HepG2 (cell line): ENCODE measurements around the gene SHLD1. TPM values are rescaled to one million over a fixed set of nuclear protein-coding genes. Genes with fewer than 3 reads are reported as not detected.
A peak's percentile ranks its signal among the peaks of the same experiment; 100 is the strongest.

ENCODE experiments used
- GATAD1 ChIP-seq: IDR thresholded peaks from 2 replicates; pipeline ENCODE4 v1.6.1; 2016; ENCODE audit warnings: missing genetic modification reagents, missing compliant biosample characterization
- KDM4B ChIP-seq: sonication (generic); formaldehyde crosslinking; IDR thresholded peaks from 2 replicates; pipeline ENCODE4 v1.4.0; 2020; ENCODE audit warnings: missing genetic modification reagents
- PBX3 ChIP-seq: sonication (generic); formaldehyde crosslinking; IDR thresholded peaks from 2 replicates; pipeline ENCODE4 v1.8.1; 2023; ENCODE audit warnings: missing genetic modification reagents, inconsistent platforms, borderline replicate concordance
- PCBP1 ChIP-seq: fragments of 200-400 bp; formaldehyde crosslinking; IDR thresholded peaks from 2 replicates; pipeline ENCODE4 v1.6.1; 2017; ENCODE audit warnings: mild to moderate bottlenecking, low read depth, low read length, borderline replicate concordance
- STAT5B ChIP-seq: sonication (generic); formaldehyde crosslinking; IDR thresholded peaks from 2 replicates; pipeline ENCODE4 v1.4.0; 2020; ENCODE audit warnings: missing genetic modification reagents
- ZBTB10 ChIP-seq: sonication (generic); formaldehyde crosslinking; IDR thresholded peaks from 2 replicates; pipeline ENCODE4 v1.4.0; 2020; ENCODE audit warnings: missing genetic modification reagents, borderline replicate concordance
- ZNF263 ChIP-seq: sonication (generic); formaldehyde crosslinking; IDR thresholded peaks from 2 replicates; pipeline ENCODE4 v1.4.0; 2020; ENCODE audit warnings: missing genetic modification reagents
- ZNF407 ChIP-seq: sonication (generic); formaldehyde crosslinking; IDR thresholded peaks from one replicate; pipeline ENCODE4 v1.5.1; 2020; ENCODE audit warnings: mild to moderate bottlenecking, missing genetic modification reagents; ENCODE audit errors: not compliant biosample characterization
- ZNF549 ChIP-seq: sonication (generic); formaldehyde crosslinking; IDR thresholded peaks from 2 replicates; pipeline ENCODE4 v1.5.0; 2020; ENCODE audit warnings: missing genetic modification reagents
- polyA plus RNA-seq, 8 experiments: library from polyadenylated mRNA; depleted of rRNA in 3 of 8; stranded (reverse) in 7 of 8; unstranded in 1 of 8; fragments of >200 nt; fragmentation: Illumina TruSeq in 4 of 8; extraction: Trizol in 4 of 8; gene quantifications; 2 replicates each; pipeline versions ENCODE4 v1.2.1 to v1.2.3, GENCODE V29; 2011 to 2016; ENCODE audit warnings: low read depth in 4 of 8, missing spikeins in 1 of 8, mixed read lengths in 1 of 8; ENCODE audit not compliant: insufficient read depth in 1 of 8
- total RNA-seq, 5 experiments: library from RNA; depleted of rRNA; stranded (reverse); fragments of >200 nt; fragmentation: Illumina TruSeq; extraction: Trizol; gene quantifications; 2 replicates each; pipeline ENCODE4 v1.2.3, GENCODE V29; 2016; ENCODE audit warnings: low read depth in 1 of 5
- TF ChIP-seq, protein P1 (sequence below): sonication (generic); formaldehyde crosslinking; IDR thresholded peaks from 2 replicates; pipeline ENCODE4 v1.8.0; 2022; ENCODE audit warnings: missing genetic modification reagents, mild to moderate bottlenecking, moderate library complexity, borderline replicate concordance
- TF ChIP-seq, protein P2 (sequence below): sonication (generic); formaldehyde crosslinking; conservative IDR thresholded peaks from 2 replicates; pipeline ENCODE4 v1.8.0; 2022; ENCODE audit warnings: mild to moderate bottlenecking, moderate library complexity, missing genetic modification reagents

Gene SHLD1
- total and polyA plus RNA-seq, 2 of the 13 experiments (the other 11 are each of a cell fraction or from before 2014, with no cell fraction given), result 8.9 to 10.0 TPM

GRCh38 chr20:5749952-5750779, at the start of gene SHLD1 (continued):
- TF ChIP-seq PCBP1 (no peak), GATAD1 (peak; percentile 89), KDM4B (CRISPR knock-in tag) (no peak), STAT5B (0 out of 2 replicates have a peak, but pooled peaks have one; percentile 57), ZNF407 (no peak), PBX3 (no peak), ZNF263 (CRISPR knock-in tag) (no peak), ZNF549 (no peak), ZBTB10 (no peak)
- TF ChIP-seq, protein P1, sequence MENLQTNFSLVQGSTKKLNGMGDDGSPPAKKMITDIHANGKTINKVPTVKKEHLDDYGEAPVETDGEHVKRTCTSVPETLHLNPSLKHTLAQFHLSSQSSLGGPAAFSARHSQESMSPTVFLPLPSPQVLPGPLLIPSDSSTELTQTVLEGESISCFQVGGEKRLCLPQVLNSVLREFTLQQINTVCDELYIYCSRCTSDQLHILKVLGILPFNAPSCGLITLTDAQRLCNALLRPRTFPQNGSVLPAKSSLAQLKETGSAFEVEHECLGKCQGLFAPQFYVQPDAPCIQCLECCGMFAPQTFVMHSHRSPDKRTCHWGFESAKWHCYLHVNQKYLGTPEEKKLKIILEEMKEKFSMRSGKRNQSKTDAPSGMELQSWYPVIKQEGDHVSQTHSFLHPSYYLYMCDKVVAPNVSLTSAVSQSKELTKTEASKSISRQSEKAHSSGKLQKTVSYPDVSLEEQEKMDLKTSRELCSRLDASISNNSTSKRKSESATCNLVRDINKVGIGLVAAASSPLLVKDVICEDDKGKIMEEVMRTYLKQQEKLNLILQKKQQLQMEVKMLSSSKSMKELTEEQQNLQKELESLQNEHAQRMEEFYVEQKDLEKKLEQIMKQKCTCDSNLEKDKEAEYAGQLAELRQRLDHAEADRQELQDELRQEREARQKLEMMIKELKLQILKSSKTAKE, result no peak
- TF ChIP-seq, protein P2, sequence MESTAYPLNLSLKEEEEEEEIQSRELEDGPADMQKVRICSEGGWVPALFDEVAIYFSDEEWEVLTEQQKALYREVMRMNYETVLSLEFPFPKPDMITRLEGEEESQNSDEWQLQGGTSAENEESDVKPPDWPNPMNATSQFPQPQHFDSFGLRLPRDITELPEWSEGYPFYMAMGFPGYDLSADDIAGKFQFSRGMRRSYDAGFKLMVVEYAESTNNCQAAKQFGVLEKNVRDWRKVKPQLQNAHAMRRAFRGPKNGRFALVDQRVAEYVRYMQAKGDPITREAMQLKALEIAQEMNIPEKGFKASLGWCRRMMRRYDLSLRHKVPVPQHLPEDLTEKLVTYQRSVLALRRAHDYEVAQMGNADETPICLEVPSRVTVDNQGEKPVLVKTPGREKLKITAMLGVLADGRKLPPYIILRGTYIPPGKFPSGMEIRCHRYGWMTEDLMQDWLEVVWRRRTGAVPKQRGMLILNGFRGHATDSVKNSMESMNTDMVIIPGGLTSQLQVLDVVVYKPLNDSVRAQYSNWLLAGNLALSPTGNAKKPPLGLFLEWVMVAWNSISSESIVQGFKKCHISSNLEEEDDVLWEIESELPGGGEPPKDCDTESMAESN (CRISPR knock-in tag), result peak; percentile 88
